Suprapubic skin (tissue), 4 donors: ENCODE data around the gene ATF3.

Source experiments
- EP300 ChIP-seq: sonication (generic); formaldehyde crosslinking; IDR thresholded peaks from one replicate; pipeline ENCODE4 v1.6.1; 2017; ENCODE audit warnings: antibody characterized with exemption
- POLR2A ChIP-seq, 2 donors: fragments of 450-650 bp; IDR thresholded peaks; one replicate each; pipeline ENCODE4 v1.6.1; 2017; ENCODE audit warnings: antibody characterized with exemption in 2 of 2, mild to moderate bottlenecking in 2 of 2, moderate library complexity in 2 of 2
- POLR2AphosphoS5 ChIP-seq, 3 donors: sonication (generic); formaldehyde crosslinking; IDR thresholded peaks; one replicate each; pipeline ENCODE4 v1.6.1; 2017; ENCODE audit warnings: antibody characterized with exemption in 3 of 3
- TF ChIP-seq, protein P1 (sequence below), 2 donors: fragments of 200-600 bp in 1 of 2; fragments of 450-650 bp in 1 of 2; sonication (generic) in 1 of 2; IDR thresholded peaks; one replicate each; pipeline ENCODE4 v1.5.1; 2016 to 2019; ENCODE audit warnings: antibody characterized with exemption in 2 of 2, mild to moderate bottlenecking in 1 of 2, moderate library complexity in 1 of 2

DNA sequence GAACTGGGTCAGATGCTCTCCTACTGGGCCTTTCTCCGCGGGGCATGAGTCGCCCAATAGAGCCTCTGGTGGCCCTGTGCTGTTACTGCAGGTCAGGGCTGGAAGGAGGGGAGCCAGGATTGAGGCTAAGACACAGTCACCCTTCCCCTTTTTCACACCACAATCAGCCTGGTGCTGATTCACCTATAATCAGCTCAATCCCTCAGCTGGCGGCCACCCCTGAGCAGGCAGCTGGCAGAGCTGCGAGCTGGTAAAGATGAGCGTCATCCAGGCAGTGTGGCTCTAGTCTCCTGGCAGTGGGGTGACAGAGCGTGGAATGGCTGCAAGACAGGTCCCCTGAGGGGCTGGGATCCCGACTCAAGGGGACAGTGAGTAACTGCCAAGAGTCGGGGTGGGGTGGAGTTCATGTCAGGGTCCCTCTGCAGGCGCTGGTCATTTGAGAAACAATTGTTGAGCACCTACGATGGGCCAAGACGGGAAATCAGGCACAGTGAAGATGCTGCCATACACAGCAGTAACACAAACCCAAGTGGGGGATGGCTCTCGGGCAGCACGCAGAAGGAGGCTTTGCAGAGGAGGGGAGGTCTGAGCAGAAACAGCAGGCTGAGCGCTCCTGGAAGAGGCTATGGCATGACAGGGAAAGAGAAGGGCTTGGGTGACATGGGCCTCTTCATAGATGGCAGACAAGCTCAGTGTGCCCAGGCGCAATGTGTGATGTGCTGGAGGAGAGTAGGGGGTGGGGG, 21.8 kb downstream of the ATF3 start:
- TF ChIP-seq POLR2A (IDR thresholded peaks at IDR 0.05) = no peak
- TF ChIP-seq, protein P1, sequence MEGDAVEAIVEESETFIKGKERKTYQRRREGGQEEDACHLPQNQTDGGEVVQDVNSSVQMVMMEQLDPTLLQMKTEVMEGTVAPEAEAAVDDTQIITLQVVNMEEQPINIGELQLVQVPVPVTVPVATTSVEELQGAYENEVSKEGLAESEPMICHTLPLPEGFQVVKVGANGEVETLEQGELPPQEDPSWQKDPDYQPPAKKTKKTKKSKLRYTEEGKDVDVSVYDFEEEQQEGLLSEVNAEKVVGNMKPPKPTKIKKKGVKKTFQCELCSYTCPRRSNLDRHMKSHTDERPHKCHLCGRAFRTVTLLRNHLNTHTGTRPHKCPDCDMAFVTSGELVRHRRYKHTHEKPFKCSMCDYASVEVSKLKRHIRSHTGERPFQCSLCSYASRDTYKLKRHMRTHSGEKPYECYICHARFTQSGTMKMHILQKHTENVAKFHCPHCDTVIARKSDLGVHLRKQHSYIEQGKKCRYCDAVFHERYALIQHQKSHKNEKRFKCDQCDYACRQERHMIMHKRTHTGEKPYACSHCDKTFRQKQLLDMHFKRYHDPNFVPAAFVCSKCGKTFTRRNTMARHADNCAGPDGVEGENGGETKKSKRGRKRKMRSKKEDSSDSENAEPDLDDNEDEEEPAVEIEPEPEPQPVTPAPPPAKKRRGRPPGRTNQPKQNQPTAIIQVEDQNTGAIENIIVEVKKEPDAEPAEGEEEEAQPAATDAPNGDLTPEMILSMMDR (IDR thresholded peaks at IDR 0.05) = peak; percentile 62 to 90
- TF ChIP-seq POLR2AphosphoS5 (IDR thresholded peaks at IDR 0.05) = no peak
- TF ChIP-seq EP300 = no peak
